ENCODE measurements around the gene CDHR3. TPM values are rescaled to one million over a fixed set of nuclear protein-coding genes. Genes with fewer than 3 reads are reported as not detected.

CDHR3 gene
- total RNA-seq, 1 experiment from 2014 or later: not detected

DNA sequence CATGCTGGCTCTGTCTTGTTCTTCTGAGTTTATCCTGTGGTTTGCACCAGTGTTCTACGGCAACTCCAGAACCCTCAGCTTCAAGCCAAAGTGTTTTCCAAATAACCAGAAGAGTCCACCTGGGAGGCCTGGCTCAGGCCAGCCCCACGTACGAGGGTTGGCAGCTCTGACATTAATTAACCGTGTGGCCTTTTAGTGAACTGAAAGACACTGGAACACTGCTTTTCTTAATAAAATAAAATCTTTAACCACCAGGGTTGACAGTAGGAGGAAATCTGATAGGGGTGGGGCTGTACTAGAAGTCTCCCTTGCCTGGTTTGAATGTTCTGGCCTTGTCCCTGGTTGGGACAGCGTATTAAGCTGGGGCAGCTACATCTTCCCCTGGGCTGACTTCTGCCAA, 84.1 kb downstream of the CDHR3 start:
- Histone ChIP-seq H4K20me1 (ENCODE audit: insufficient read depth, low read depth, low read length) (no peaks in the 10 kb centered on the region), H3K4me3 (ENCODE audit: low read length) (no peak overlapping the region), H3K79me2 (ENCODE audit: low read length) (no peaks in the 10 kb centered on the region), H3K9me3 (ENCODE audit: low read length) (no peaks in the 10 kb centered on the region), H3K4me1 (ENCODE audit: low read length) (peaks cover 75% of the 10 kb centered on the region), H3K9ac (ENCODE audit: low read length) (peak overlapping the region; percentile 85), H2AFZ (ENCODE audit: low read length) (no peak overlapping the region), H3K27ac (ENCODE audit: low read length) (peak overlapping the region; percentile 99), H3K27me3 (ENCODE audit: low read length) (no peaks in the 10 kb centered on the region), H3K36me3 (ENCODE audit: insufficient read depth, low read length) (no peaks in the 10 kb centered on the region), H3K4me2 (ENCODE audit: low read depth, low read length, poor library complexity, severe bottlenecking) (peak overlapping the region; percentile 82), H3K9me2 (replicated peaks; ENCODE audit: insufficient read depth, low read length) (no peaks in the 10 kb centered on the region)
- peak; percentile 64 for DNase-seq

DNA sequence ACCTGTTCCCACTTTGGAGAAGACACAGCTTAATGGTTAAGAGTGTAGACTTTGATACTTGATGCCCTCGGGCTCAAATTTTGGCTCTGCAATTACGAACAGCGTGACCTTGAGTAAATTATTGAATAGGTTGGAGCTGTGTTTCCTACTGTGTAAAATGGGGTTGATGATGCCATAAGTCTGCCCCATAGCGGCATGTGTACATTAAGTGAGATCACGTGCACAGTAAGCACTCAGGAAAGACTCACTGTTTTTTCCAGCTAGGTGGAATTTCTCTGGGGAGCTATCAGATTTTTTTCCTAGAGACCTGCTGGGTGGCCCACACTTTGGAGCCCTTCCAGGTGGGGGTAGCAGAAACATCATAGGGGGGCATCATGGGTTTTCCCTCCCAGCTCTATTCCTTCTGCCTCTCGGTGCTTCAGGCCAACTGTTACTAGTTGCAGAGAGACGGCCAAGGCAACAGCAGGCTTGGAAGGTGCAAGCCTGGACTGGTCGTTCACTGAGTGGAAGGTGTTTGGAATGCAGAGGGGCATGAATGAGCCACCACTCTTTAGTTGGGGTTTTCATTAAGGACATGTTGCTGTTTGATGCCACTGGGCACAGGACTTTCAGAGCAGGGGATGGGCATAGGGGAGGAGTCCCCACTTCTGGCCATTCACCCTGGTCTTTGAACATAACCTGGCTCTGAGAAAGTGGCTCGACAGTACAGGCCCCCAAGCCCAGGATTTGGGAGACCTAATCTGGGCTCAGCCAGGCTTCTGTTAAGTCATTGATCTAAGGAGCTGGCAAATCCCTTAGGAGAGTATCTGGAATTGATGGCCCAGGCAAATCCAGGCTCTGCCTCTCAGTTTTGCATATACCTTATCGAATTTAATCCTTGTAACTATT, 85.0 kb downstream of the CDHR3 start:
- H3K9me3 ChIP-seq (ENCODE audit: low read length): no peaks in the 10 kb centered on the region
- peak overlapping the region; percentile 85 for H3K9ac ChIP-seq (ENCODE audit: low read length)
- H3K4me3 ChIP-seq (ENCODE audit: low read length): peak overlapping the region; percentile 42; the same call in 1 of the 2 replicates
- H2AFZ ChIP-seq (ENCODE audit: low read length): no peak overlapping the region
- peak; percentile 67 for DNase-seq
- no peaks in the 10 kb centered on the region for H3K27me3 ChIP-seq (ENCODE audit: low read length)
- H4K20me1 ChIP-seq (ENCODE audit: insufficient read depth, low read depth, low read length): no peaks in the 10 kb centered on the region
- H3K27ac ChIP-seq (ENCODE audit: low read length): peak overlapping the region; percentile 99
- no peaks in the 10 kb centered on the region for H3K36me3 ChIP-seq (ENCODE audit: insufficient read depth, low read length)
- no peaks in the 10 kb centered on the region for H3K9me2 ChIP-seq (replicated peaks; ENCODE audit: insufficient read depth, low read length)
- no peaks in the 10 kb centered on the region for H3K79me2 ChIP-seq (ENCODE audit: low read length)
- peak overlapping the region; percentile 82 for H3K4me2 ChIP-seq (ENCODE audit: low read depth, low read length, poor library complexity, severe bottlenecking)
- H3K4me1 ChIP-seq (ENCODE audit: low read length): peaks cover 75% of the 10 kb centered on the region

DNA sequence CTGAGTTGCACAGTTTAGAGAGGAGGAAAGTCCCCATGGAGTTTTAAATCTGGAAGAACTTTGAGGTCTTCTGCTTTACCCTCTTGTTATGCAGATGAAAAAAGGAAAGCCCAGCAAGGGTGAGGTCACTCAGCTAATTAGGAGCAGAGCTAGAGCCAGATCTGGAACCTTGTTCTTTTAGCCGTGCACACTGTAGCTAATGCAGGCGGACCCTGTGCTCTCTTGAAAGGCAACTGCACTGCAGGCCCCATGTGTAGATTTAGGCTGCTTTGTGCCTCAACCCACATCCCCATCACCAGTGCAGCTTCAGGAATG, 85.6 kb downstream of the CDHR3 start:
- H3K27ac ChIP-seq (ENCODE audit: low read length): peak overlapping the region; percentile 99
- H3K4me2 ChIP-seq (ENCODE audit: low read depth, low read length, poor library complexity, severe bottlenecking): peak overlapping the region; percentile 82
- no peaks in the 10 kb centered on the region for H4K20me1 ChIP-seq (ENCODE audit: insufficient read depth, low read depth, low read length)
- no peaks in the 10 kb centered on the region for H3K36me3 ChIP-seq (ENCODE audit: insufficient read depth, low read length)
- H3K4me3 ChIP-seq (ENCODE audit: low read length): peak overlapping the region; percentile 42
- no peaks in the 10 kb centered on the region for H3K9me3 ChIP-seq (ENCODE audit: low read length)
- no peaks in the 10 kb centered on the region for H3K79me2 ChIP-seq (ENCODE audit: low read length)
- no peaks in the 10 kb centered on the region for H3K9me2 ChIP-seq (replicated peaks; ENCODE audit: insufficient read depth, low read length)
- no peaks in the 10 kb centered on the region for H3K27me3 ChIP-seq (ENCODE audit: low read length)
- peak overlapping the region; percentile 85 for H3K9ac ChIP-seq (ENCODE audit: low read length)
- peaks cover 78% of the 10 kb centered on the region for H3K4me1 ChIP-seq (ENCODE audit: low read length)
- DNase-seq: peak; percentile 84
- H2AFZ ChIP-seq (ENCODE audit: low read length): no peak overlapping the region

DNA sequence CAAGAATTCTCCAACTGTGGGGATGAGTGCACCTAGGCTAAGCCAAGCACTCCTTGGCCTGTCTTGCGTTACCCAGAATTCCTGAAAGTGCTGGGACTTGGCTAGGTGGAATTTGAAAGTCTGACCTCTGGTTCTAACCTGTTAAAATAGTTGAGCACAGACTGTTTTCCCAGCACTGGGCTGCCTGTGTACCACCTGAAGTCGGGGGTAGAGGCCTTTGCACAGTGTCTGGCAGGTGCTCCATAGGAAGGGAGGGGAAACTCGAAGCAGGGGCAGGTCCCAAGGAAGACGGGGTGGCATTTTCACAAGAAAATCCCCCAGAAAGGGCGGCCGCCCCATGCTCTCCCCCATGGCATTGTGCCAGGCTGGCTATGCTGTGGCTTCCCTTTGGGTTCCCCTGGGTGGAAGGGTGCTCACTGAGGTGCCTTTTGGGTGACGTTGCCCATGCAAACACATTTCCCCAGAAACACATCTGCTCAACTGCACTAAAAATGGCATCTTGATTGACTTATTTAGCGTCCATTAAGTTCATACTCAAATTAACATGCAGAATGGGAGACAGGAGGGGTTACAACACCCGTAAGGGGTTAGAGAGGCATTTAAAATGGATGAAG, 86.2 kb downstream of the CDHR3 start:
- peak; percentile 99 for DNase-seq

DNA sequence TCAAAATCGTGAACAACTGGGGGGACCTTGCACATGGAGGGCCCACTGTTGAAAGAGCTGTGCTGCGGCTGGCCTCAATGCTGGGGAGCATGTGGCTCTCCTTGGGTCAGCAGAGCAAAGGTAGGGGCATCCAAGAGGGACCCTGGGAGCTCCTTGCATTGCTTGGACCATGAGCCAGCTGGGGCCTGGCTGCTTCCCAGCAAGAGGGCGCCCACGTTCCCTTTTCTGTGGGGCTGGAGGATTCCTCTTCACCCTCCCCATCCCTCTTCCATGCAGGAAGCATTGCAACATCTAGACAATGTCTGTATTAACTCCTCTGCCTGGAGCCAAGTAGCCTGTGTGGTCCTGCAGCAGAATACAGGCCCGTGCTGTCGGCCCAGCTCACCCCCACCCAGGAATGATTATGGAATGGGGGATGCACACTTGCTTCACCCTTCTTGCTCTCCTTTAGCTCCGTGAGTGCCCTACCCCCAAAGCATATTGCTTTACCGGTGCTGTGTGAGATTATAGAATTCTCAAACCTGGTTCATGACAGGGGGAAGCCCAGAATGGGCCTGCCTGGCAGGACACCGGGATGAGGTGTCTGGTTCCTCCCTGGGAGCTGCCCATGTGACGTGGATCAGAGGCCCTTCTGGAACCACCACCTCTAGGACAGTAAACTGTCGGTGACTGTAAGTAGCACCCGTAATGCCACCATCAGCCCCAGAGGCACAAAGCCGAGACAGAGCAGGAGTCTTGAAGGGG, 87.1 kb downstream of the CDHR3 start:
- Histone ChIP-seq H3K9me2 (replicated peaks; ENCODE audit: insufficient read depth, low read length) (no peaks in the 10 kb centered on the region), H3K27ac (ENCODE audit: low read length) (peak overlapping the region; percentile 99), H3K4me3 (ENCODE audit: low read length) (peak overlapping the region; percentile 71), H3K9ac (ENCODE audit: low read length) (peak overlapping the region; percentile 92), H3K9me3 (ENCODE audit: low read length) (no peaks in the 10 kb centered on the region), H3K27me3 (ENCODE audit: low read length) (no peaks in the 10 kb centered on the region), H3K4me1 (ENCODE audit: low read length) (peaks cover 85% of the 10 kb centered on the region), H3K4me2 (ENCODE audit: low read depth, low read length, poor library complexity, severe bottlenecking) (peak overlapping the region; percentile 82), H2AFZ (ENCODE audit: low read length) (no peak overlapping the region), H3K36me3 (ENCODE audit: insufficient read depth, low read length) (no peaks in the 10 kb centered on the region; the same call in 1 of the 2 replicates), H4K20me1 (ENCODE audit: insufficient read depth, low read depth, low read length) (no peaks in the 10 kb centered on the region), H3K79me2 (ENCODE audit: low read length) (no peaks in the 10 kb centered on the region)
- DNase-seq: peak; percentile 79

More for the DNA sequence above, 86.2 kb downstream of the CDHR3 start:
- peaks cover 78% of the 10 kb centered on the region for H3K4me1 ChIP-seq (ENCODE audit: low read length)
- no peak overlapping the region for H2AFZ ChIP-seq (ENCODE audit: low read length)
- H3K27ac ChIP-seq (ENCODE audit: low read length): peak overlapping the region; percentile 99
- H4K20me1 ChIP-seq (ENCODE audit: insufficient read depth, low read depth, low read length): no peaks in the 10 kb centered on the region
- no peaks in the 10 kb centered on the region for H3K9me2 ChIP-seq (replicated peaks; ENCODE audit: insufficient read depth, low read length)
- no peaks in the 10 kb centered on the region for H3K27me3 ChIP-seq (ENCODE audit: low read length)
- H3K9ac ChIP-seq (ENCODE audit: low read length): peak overlapping the region; percentile 92
- H3K4me2 ChIP-seq (ENCODE audit: low read depth, low read length, poor library complexity, severe bottlenecking): peak overlapping the region; percentile 82
- H3K36me3 ChIP-seq (ENCODE audit: insufficient read depth, low read length): no peaks in the 10 kb centered on the region; the same call in 1 of the 2 replicates
- H3K4me3 ChIP-seq (ENCODE audit: low read length): peak overlapping the region; percentile 42
- no peaks in the 10 kb centered on the region for H3K79me2 ChIP-seq (ENCODE audit: low read length)
- no peaks in the 10 kb centered on the region for H3K9me3 ChIP-seq (ENCODE audit: low read length)

DNA sequence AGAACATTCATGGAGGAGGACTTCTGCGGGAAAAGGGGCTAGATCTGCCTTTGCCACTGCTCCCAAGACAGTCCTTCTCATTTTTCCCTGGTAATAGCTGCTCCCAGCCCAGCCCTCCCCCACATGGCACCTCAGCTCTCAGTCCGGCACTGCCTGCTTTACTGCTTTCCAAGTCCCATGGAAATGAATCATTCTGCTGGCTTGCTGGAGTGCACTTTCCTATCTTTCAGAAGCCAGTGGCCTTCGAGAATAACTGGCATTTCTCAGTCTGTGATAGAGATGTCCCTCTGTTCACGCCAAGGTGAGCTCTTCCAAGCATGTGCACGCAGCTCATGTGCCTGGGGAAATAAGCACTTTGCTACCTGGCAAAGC, 87.7 kb downstream of the CDHR3 start:
- peaks cover 90% of the 10 kb centered on the region for H3K4me1 ChIP-seq (ENCODE audit: low read length)
- no peaks in the 10 kb centered on the region for H3K79me2 ChIP-seq (ENCODE audit: low read length)
- no peaks in the 10 kb centered on the region for H3K27me3 ChIP-seq (ENCODE audit: low read length)
- H3K4me3 ChIP-seq (ENCODE audit: low read length): peak overlapping the region; percentile 71
- H4K20me1 ChIP-seq (ENCODE audit: insufficient read depth, low read depth, low read length): no peaks in the 10 kb centered on the region
- H3K36me3 ChIP-seq (ENCODE audit: insufficient read depth, low read length): no peaks in the 10 kb centered on the region; the same call in 1 of the 2 replicates
- H3K9ac ChIP-seq (ENCODE audit: low read length): peak overlapping the region; percentile 92
- H3K27ac ChIP-seq (ENCODE audit: low read length): peak overlapping the region; percentile 99
- peak; percentile 81 for DNase-seq
- H3K4me2 ChIP-seq (ENCODE audit: low read depth, low read length, poor library complexity, severe bottlenecking): peak overlapping the region; percentile 82
- H2AFZ ChIP-seq (ENCODE audit: low read length): no peak overlapping the region
- no peaks in the 10 kb centered on the region for H3K9me2 ChIP-seq (replicated peaks; ENCODE audit: insufficient read depth, low read length)
- no peaks in the 10 kb centered on the region for H3K9me3 ChIP-seq (ENCODE audit: low read length)

DNA sequence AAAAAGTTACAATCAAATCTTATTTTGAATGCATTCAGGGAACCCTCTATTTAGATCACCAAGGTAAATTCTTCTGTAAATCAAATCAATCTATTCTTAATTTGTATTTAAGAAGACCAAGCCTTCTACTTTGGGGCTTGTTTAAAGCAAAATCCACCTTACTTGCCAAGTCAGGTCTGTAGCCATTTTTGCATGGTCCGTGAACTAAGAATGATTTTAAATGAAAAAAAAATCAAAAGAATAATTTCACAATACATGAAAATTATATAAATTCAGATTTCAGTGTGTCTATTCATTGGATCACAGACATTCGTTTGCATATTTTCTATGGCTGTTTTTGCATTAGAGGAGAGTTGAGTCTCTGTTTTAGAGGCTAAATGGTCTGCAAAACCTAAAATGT, 89.6 kb downstream of the CDHR3 start:
- H3K9me2 ChIP-seq (replicated peaks; ENCODE audit: insufficient read depth, low read length): no peaks in the 10 kb centered on the region
- H3K27ac ChIP-seq (ENCODE audit: low read length): peak overlapping the region; percentile 99
- H3K36me3 ChIP-seq (ENCODE audit: insufficient read depth, low read length): no peaks in the 10 kb centered on the region; the same call in 1 of the 2 replicates
- H4K20me1 ChIP-seq (ENCODE audit: insufficient read depth, low read depth, low read length): no peaks in the 10 kb centered on the region
- H3K9me3 ChIP-seq (ENCODE audit: low read length): no peaks in the 10 kb centered on the region
- peak; percentile 91 for DNase-seq
- H3K4me3 ChIP-seq (ENCODE audit: low read length): peak overlapping the region; percentile 71
- H3K4me1 ChIP-seq (ENCODE audit: low read length): peaks cover 95% of the 10 kb centered on the region
- peak overlapping the region; percentile 82 for H3K4me2 ChIP-seq (ENCODE audit: low read depth, low read length, poor library complexity, severe bottlenecking)
- H3K9ac ChIP-seq (ENCODE audit: low read length): peak overlapping the region; percentile 92
- no peaks in the 10 kb centered on the region for H3K27me3 ChIP-seq (ENCODE audit: low read length)
- H3K79me2 ChIP-seq (ENCODE audit: low read length): no peaks in the 10 kb centered on the region
- no peak overlapping the region for H2AFZ ChIP-seq (ENCODE audit: low read length)

DNA sequence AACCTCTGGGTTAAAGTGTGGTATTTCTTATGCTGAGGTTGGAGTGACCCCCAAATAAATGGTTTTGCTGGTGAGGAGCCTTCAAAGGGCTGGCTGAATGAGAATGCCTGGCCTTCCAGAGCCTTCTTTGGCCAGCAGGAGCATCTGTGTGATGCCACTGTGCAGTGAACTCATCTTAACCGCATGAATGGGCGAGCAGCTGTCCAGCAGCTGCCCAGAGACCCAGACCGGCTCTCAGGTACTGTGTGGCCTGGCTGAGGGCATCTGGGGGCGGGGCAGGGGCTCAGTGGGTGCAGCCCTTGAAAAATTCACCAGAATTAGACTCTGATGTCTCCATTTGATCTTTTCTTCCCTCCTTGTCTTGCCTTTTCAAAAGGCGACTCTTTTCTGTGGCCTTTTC, 90.0 kb downstream of the CDHR3 start:
- Histone ChIP-seq H2AFZ (ENCODE audit: low read length) (no peak overlapping the region), H3K9me2 (replicated peaks; ENCODE audit: insufficient read depth, low read length) (no peaks in the 10 kb centered on the region), H3K79me2 (ENCODE audit: low read length) (no peaks in the 10 kb centered on the region), H3K36me3 (ENCODE audit: insufficient read depth, low read length) (no peaks in the 10 kb centered on the region; the same call in 1 of the 2 replicates), H3K4me3 (ENCODE audit: low read length) (peak overlapping the region; percentile 71), H3K4me2 (ENCODE audit: low read depth, low read length, poor library complexity, severe bottlenecking) (peak overlapping the region; percentile 82), H3K9ac (ENCODE audit: low read length) (peak overlapping the region; percentile 92), H4K20me1 (ENCODE audit: insufficient read depth, low read depth, low read length) (no peaks in the 10 kb centered on the region), H3K27ac (ENCODE audit: low read length) (peak overlapping the region; percentile 99), H3K27me3 (ENCODE audit: low read length) (no peaks in the 10 kb centered on the region), H3K9me3 (ENCODE audit: low read length) (no peaks in the 10 kb centered on the region), H3K4me1 (ENCODE audit: low read length) (peaks cover 94% of the 10 kb centered on the region)
- DNase-seq: peak; percentile 78

All from Karpas-422 (cell line).